NAMALWA (cell line): ENCODE measurements around the gene PRELID3B.
"Not testable (repeated sequence)": the region's sequence is repeated elsewhere in the genome, so short reads cannot be mapped to it uniquely, and the experiment has no call there.

Experiments
- DNase-seq: peaks from one replicate; pipeline ENCODE4 v3.0.0-alpha.2; 2015; ENCODE audit warnings: low spot score

PRELID3B gene

DNA sequence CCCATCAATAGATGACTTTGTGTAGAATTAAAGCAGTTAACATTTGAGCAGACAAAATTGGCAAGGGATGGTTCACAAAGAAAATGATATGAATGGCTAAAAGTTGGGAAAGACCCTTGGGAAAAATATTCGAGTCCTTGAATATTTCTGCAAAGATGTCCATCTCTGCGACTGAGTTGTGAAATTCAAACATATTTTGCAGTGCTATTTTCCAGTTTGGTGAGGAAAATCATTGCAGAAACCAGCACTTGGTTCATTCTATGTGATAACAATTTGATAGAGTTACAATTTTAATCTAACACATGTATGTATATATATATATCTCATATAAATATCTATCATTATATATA is 6.1 kb upstream of the PRELID3B start:
- no peak for DNase-seq

DNA sequence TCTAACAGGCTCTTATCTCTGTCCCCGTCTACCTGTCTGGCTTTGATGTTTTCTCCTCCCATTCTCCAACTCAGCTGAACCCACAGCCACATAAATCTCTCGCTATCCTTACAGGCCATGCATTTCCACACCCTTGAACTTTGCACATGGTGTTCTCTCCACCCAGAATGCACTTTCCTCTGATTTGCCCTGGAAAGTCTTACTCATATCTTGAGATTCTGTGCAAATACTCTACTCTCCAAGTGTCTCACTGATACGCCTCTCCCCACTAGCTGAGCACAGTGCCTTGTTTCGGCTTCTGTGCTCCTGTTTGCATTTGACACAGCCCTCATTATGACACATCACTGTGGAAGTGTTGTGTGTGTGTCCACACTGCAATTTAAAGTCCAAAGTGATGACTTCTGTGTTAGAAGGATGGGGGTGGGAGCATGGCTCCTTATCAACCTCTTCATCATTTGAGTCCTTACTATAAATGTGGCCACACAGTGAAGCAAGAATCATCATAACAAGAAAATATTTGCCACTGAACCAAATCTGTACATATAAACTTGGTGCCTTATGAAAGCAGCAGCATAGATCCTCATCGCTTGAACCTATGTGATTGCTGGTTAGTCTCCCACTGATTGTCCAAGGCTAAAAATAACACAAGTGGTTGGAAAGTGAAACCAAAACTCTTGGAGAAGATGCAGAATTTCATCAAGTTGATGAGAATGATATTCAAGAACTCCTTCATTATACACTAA is 5.5 kb upstream of the PRELID3B start:
- no peak for DNase-seq

DNA sequence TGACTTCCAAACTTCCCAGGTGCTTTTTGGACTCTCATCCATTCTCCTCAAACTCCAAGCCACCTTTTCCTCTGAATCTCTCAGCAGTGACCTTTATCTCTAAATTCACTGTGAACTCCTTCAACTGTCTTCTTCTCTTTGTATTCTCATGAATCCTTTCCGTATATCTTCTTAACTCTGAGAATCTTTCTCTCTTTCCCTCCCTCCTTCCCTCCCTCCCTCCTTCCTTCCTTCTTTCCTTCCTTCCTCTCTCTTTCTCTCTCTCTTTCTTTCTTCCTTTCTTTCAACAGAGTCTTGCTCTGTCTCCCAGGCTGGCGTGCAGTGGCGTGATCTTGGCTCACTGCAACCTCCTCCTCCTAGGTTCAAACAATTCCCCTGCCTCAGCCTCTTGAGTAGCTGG is 4.3 kb upstream of the PRELID3B start:
- DNase-seq = no peak

DNA sequence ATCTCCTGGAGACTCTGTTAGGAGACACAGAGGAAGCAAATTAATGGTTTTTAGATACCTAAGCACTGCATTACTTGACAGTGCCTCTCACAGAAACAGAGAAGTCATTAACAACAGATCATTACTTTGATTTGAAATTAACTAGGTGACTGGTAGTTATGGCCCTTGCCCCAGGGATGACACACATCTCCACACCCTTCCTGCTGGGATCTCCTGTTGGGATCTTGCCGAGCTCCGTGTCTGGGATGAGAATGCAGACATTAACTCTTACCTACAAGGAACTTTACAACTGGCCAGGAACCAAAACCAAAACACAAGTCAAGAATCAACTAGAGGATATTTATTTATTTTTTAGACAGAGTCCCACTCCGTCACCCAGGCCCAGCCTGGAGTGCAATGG is 2.2 kb upstream of the PRELID3B start:
- no peak for DNase-seq

DNA sequence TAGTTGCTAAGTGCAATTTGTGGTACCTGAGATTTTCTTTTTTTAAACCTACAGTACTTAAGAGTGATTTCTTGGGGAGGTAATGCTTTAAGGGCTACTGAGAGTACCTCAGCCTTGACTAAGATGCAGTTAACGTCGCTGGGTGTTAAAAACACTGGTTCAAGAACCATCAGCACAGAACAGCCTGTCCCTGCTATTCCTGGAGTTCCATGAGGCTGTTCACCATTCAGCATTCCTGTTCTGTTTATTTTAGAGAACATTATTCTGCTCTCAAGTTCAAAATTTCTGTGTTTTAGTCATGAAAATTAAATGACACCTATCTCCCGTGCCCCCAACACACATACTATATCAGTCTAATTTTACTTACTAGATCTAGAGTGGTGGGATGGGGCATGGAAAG is 1.7 kb upstream of the PRELID3B start:
- no peak for DNase-seq

DNA sequence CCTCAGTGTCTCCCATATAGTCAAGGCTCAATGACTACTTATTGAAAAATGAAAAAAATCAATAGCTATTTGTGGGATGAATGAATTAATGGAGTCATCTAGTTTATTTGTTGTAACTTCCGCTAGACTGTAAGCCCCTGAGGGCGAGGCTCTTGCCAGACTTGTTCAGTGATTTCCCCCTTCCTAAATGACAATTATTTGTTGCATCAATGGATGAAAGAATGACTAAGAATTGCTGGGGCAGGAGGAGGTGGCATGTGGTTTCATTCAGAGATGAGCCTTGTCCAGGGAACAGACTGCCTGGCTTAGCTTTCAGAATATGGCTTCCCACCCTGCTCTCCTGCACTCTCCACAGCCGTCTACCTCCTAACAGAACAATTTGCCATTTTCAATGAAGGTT is 1.1 kb upstream of the PRELID3B start:
- no peak for DNase-seq

DNA sequence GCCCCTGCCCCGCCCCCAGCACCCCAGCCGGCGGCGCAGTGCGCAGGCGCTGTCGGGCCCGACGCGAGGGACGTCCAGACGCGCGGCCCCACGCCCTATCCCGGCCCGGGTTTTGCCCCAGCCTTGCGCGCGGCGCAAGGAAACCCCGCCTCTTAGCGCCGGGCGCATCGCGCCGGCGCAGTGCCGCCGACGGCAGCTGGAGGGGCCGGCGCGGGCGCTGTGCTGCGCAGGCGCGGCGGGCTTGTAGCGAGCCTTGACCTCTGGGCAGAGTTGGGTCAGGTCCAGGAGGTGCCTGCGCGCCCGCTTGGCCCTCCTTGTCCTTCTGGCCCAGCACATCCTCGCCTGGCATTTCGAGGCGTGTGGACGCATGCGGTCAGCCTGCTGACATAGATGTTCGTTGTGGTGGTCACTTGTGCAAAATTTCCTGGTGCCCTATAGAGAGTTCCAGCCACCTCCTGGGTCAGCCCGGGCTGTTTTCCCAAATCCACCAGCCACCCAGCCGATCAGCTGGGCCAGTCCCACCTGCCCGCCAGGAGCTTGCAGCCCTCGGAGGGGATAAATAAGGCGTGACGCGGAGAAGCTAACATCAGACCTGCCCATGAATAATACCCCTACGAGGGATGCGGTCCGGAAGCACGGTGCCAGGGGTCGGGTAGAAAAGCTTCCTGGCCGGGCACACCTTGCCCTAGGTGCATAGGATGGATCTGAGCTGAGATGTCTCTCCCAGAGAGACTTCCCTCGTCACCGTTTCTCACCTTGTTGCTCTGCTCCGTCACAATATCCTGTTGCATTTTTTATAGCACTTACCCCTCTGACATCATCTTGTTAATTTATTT is 428 bp upstream of the PRELID3B start:
- DNase-seq = peak; percentile 95

DNA sequence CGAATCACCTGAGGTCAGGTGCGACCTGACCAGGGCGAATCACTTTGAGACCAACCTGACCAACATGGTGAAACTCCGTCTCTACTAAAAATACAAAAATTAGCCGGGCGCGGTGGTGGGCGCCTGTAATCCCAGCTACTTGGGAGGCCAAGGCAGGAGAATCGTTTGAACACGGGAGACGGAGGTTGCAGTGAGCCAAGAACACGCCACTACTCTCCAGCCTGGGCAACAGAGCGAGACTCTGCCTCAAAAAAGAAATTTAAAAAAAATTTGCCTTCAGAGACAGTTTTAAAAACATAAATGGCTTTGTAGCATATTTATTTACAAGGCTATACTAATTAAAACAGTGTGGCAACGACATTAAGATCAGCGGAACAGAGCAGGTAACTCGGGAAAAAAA is 1.1 kb downstream of the PRELID3B start:
- DNase-seq = not testable (repeated sequence)

DNA sequence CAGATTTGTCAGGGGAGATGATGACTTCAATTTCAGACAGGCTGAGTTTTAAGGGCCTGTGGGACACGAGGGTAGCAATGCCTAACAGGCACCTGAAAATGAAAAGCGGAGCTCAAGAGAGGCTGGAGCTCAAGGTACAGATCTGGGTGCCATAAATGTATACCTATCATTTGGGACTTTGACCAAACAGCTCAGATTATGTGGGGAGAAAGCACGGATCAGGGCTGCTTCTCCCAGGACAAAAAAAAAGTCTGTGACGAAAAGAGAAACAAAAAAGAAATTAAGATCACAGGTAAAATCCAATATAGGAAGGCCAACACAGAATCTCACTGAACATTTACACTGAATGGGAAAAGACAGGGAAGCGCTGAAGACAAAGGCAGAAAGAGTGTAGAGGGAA is 1.9 kb downstream of the PRELID3B start:
- no peak for DNase-seq

DNA sequence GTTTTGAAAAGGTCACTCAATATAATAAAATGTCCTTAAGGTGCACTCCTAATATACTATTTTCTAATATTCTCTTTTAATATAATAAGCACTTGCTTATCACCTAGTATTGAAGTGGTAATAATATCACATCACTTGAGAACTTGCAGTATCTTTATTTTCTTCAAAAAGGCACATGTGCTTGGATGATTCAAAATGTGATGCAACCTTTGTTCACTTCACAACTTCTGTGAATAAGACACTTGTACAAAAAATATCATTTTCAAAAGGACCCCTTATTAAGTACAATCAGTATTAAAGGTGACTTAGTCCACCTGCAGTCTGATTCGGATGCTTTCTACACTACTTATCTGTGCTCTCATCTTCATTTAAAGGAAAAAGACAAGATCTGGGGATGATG is 3.4 kb downstream of the PRELID3B start:
- DNase-seq = no peak

DNA sequence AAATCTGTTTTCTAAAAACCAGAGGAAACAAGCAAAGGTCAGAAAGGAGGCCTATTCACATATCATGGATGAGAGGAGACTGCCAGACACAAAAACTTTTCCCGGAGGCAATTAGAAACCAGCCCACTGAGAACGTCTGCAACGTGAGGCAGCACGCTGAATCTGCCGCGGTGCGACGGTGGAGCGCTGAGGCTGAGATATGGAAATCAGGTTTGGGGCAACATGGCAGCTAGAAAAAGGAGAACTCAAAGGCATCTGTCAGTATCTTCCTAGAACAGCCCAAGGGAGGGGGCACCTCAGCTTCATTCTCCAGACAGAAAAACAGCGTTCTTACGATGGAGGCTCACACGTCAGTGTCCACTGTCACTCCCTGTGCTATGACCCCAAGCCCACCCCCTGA is 5.2 kb downstream of the PRELID3B start:
- no peak for DNase-seq

DNA sequence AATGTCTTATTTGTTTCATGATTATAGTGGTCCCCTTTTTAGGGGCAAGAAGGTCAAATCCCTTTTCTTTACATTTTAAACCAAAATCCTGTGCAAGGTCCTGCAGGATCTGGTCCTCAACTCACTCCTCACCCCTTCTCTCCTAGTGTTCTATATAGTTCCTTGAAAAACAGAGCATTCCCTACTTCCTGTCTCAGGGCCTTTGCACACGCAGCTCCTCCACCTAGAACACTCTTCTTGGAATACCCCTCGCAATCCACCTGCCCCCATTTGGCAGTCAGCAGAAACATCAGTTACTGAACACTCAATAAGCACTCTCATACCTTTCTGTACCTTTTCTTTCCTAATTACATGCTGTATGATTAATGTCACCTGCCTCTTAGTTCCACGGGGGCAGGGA is 7.2 kb downstream of the PRELID3B start:
- DNase-seq = no peak

DNA sequence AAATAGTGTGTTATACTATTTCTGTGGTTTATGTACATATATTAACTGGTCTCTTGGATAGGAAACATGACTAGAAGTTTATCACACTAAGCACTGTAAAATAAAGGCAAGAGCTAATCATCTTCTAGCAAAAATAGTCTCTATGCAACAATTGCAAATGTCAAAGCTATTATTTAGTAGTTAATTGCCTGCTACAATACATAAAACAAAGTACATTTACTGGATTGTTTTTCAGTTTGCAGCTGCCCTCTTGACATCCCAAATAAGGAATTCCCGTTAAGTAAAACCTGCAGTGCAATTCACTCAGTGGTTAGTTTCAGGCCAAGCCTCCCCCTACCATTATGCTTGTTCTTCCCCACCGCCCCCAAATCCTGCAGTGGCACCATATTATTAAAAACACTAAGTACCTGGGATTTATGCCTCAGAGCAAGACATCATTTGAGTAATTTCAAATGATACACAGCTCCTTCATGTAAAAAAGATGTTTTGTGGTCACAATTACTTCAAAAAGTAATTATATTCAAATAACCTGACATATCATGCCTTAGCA is 8.9 kb downstream of the PRELID3B start:
- DNase-seq = no peak

DNA sequence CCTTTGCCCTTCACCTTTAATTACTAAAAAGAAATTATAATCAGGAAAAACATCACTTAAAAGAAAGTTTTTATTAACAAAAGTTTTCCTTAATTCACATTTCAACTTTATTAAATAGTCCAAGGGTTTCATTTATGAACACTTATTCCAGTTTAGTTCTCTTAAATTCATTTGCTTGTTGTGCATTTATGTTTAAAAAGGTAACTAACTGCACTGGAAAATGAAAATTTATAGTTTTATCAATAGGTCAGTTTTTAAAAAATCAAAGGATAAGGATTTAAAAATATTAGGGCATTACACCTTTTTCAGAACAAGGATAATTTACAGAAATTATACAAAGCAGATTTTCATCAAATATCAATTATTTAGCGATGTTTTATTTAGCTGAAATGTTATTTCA is 9.5 kb downstream of the PRELID3B start:
- no peak for DNase-seq

DNA sequence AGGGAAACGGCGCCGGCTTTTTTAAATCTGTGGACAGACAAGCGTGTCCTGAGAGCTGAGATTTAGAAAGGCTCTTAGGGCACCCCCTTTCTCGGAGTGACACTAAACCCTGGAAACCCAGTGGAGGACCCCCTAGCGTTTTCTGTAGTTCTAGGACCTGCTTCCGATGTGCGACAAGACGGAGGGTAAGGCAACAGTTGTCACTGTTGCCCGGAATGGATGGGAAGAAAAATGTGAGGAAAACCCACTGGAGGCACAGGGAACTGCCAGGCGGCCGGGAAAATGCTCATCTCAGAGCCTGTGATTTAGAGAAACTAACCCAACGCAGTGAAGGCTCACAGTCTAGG is 9.9 kb downstream of the PRELID3B start:
- no peak for DNase-seq

DNA sequence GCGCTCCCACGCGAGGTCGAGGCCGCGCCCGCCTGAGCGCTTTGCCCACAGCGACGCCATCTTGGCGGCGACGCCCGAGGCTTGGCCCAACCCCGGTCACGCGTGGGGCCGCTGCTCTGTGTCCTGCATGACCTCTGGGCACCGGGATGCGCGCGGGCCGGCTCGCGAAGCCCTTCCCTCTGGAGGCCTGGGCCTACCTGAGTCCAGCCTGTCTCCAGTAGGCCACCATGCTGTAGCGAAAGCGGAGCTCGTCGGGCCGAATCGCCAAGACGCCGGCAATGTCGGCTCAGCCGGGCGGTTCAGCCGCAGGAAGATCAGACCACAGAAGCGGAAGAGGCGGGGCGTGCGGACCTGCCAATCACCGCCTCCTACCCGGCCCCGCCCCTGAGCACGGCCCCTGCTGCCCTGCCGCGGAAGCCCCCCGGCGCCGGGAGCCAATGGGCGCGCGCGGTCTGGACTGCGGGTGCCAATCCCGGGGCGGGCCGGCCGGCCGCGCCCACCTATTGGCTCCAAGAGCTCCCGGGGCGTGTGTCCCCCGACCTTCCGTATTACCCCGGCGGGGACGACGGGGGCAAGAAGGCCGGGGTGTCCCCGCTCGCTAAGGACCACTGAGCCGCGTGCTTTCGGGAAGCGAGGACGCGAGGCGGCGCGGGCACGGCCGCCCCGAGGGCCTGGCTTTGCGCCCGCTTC is 10.4 kb downstream of the PRELID3B start, which contains the start of gene ATP5F1E:
Gene ATP5F1E, minus strand, starts transcription at position 313 of the 690 bp plus-strand sequence. Its CDS starts 84 bp downstream, at position 229.
- DNase-seq = peak; percentile 97

DNA sequence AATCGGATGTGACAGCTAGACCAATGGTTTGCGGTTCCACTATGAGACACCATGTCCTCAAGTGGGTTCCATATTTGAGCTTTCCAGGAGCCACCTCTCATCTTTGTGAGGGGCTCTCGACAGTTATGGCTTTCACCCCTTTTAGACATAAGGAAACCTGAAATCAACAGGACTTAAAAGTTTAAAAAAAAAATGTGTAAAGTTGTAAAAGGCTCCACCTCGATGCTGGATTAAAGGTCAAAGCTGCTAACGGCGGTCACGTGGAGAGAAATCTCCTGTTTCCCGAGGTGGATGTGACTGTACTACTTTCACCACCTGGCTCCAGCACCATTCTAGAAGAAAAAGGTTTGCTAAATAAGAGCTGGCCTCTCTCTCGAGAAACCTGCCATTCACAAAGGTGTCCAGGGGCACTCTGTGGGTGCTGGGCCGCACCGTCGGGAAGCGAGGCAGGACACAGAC is 11.0 kb downstream of the PRELID3B start:
- DNase-seq = peak; percentile 43

DNA sequence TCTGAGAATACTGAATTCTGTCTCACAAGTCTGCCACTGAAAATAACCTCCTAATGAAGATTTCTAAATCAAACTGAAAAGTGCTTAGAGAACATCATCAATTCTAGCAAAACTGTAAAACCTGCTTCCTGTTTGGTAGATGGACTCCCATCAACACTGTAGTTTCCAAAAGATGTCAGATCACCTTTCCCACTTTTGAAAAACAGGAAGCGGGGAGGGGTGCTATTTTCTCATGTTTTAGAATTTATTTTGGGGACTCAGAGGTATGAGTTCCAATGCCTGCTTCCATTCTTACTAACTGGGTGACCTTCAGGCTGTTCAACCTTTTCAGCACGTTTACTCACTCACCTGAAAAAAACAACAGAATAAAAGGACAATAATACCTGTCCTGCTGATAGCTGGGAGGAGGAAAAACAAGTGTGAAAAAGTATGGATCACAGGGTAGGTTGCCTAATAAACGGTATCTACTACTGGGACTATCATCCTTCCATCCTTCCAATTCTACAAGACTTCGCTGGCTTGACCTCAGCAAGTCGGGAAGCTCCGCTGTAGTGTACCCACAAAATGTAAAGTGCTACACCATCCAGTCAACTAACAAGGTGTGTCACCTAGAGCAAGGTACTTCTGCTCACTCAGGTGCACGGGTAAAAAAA is 11.5 kb downstream of the PRELID3B start:
- DNase-seq = no peak

DNA sequence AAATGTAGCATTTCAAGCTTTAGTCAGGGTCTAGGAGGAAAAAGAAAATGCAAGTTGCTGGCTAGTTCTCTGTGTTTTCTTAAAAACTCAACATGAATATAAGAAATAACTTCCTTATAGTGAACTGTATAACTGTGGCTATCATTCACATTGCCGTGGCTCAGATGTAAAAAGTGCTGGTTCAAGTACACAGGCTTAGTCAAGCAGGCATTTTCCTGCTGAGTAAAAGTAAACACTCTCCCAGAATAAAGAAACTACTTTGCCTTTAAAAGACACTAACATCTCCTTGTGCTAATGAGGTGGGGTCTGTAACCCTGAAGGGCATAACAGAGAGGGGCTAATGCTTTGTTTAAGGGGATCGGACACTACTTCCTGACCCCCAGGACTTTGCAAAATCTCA is 13.8 kb downstream of the PRELID3B start:
- DNase-seq = no peak

DNA sequence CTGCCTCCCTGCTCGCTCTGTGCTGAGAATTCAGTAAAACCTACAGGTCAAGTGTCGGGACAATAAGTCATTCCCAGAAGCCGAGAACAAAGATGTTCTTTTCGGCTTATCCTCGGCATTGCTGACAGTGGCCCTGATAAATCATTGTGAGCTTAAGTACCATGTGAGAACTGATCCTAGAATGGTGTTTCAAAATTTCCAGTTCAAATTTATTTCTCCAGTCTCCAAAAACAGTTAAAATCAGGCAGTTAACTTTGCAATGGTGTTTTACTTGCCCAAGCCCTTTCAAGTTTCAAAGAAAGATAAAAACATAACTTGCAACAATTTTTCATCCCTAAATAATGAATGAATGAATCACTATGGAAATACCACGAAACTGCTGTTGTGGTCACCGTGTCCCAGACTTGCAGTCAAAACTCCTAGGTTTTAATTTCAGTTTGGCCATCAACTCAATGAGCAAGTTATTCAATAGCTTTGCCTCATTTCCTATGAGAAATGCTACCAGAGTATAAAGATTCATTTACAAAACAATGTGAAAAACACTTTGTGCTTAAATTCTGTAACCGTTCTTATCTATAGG is 14.8 kb downstream of the PRELID3B start:
- DNase-seq = no peak

DNA sequence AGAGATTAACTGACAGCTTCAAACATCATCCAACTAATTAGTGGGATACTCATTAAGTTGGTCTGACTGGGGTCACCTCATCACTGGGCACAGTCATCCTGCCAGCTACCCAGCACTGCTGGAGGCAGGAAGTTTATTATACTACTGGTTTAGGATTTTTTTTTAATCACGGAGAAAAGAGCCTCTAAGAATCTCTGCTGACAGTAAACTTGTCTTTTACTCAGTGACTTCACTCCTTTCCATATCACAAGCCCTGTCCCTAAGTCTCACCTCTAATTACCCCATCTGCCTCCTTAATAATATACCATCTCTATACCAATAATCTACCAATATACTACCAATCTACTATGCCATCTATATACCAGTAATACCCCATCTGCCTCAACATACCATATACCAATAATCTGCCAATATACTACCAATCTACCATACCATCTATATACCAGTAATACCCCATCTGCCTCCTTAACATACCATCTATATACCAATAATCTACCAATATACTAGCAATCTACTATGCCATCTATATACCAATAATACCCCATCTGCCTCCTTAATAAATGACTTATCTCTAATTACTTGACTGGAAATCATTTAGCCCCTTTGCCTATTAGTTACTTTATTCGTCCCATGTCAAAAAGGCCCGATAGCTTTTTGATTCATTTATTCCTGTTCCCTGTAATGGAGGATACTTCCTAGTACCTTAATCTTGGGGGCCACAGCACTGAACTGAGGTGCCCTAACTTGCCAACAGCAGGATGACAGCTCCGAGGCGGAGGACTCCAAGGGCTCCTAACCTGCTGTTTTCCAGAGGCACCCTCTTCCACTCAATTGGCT is 15.5 kb downstream of the PRELID3B start:
- no peak for DNase-seq
